NCI-H510A (cell line): Measurements from ENCODE around the gene ZNF367.

Experiments used
- DNase-seq: peaks from one replicate; lab custom pipeline; 2025; lab: John Stamatoyannopoulos, UW

ZNF367 gene

GRCh38 chr9:96436456-96437126, 18.4 kb upstream of the ZNF367 start:
- no peak for DNase-seq

- DNase-seq, result no peak
Observed at GRCh38 chr9:96436063-96436455, 17.9 kb upstream of the ZNF367 start.

GRCh38 chr9:96435345-96435744, 17.2 kb upstream of the ZNF367 start:
- DNase-seq, result no peak

- no peak for DNase-seq
Observed at GRCh38 chr9:96430377-96430776, 12.2 kb upstream of the ZNF367 start.

GRCh38 chr9:96429732-96430131, 11.6 kb upstream of the ZNF367 start:
- no peak for DNase-seq

- no peak for DNase-seq
Observed at GRCh38 chr9:96425500-96426169, 7.5 kb upstream of the ZNF367 start.

GRCh38 chr9:96423985-96424336, 5.8 kb upstream of the ZNF367 start:
- no peak for DNase-seq

- no peak for DNase-seq
Observed at GRCh38 chr9:96423322-96423984, 5.3 kb upstream of the ZNF367 start.

GRCh38 chr9:96420468-96421219, 2.5 kb upstream of the ZNF367 start:
- DNase-seq, result no peak

GRCh38 chr9:96419691-96419969, 1.5 kb upstream of the ZNF367 start:
- no peak for DNase-seq

GRCh38 chr9:96418920-96419690, 935 bp upstream of the ZNF367 start:
- DNase-seq, result peak; percentile 77

- no peak for DNase-seq
Observed at GRCh38 chr9:96417661-96418082, 498 bp downstream of the ZNF367 start.

- DNase-seq, result peak; percentile 88
Observed at GRCh38 chr9:96417051-96417586, 1.1 kb downstream of the ZNF367 start.

- DNase-seq, result no peak
Observed at GRCh38 chr9:96413302-96414221, 4.6 kb downstream of the ZNF367 start.

- no peak for DNase-seq
Observed at GRCh38 chr9:96412174-96412913, 5.8 kb downstream of the ZNF367 start.

GRCh38 chr9:96411129-96411838, 6.9 kb downstream of the ZNF367 start:
- no peak for DNase-seq

GRCh38 chr9:96408409-96409280, 9.5 kb downstream of the ZNF367 start:
- no peak for DNase-seq
